Upper lobe of left lung (tissue), 4 donors: ENCODE results near the gene IL4.

Experiments
- CTCF ChIP-seq, 6 experiments: fragments of 450-650 bp in 4 of 6; fragments of 200-600 bp in 2 of 6; sonication (generic) in 2 of 6; IDR thresholded peaks; one replicate each; pipeline ENCODE4 v1.5.1; 2016 to 2019; ENCODE audit warnings: antibody characterized with exemption in 6 of 6
- EP300 ChIP-seq, 4 donors: sonication (generic); formaldehyde crosslinking; IDR thresholded peaks; one replicate each; pipeline ENCODE4 v1.5.1; 2017; ENCODE audit warnings: antibody characterized with exemption in 4 of 4, control low read depth in 2 of 4
- POLR2A ChIP-seq, 4 donors: fragments of 450-650 bp; IDR thresholded peaks; one replicate each; pipeline ENCODE4 v1.5.1; 2016 to 2017; ENCODE audit warnings: antibody characterized with exemption in 4 of 4, mild to moderate bottlenecking in 2 of 4
- POLR2AphosphoS5 ChIP-seq, 2 donors: sonication (generic); formaldehyde crosslinking; IDR thresholded peaks; one replicate each; pipeline ENCODE4 v1.5.1; 2017; ENCODE audit warnings: antibody characterized with exemption in 2 of 2

- TF ChIP-seq EP300 (IDR thresholded peaks at IDR 0.05), result no peak
- TF ChIP-seq CTCF (IDR thresholded peaks at IDR 0.05), result no peak
- TF ChIP-seq POLR2A (IDR thresholded peaks at IDR 0.05), result no peak
- no peak for TF ChIP-seq POLR2AphosphoS5 (IDR thresholded peaks at IDR 0.05)
Observed at GRCh38 chr5:132667309-132667708, 6.5 kb upstream of the IL4 start.
